NB4 (cell line): ENCODE measurements around the gene RARB.

Experiments
- CTCF ChIP-seq: IDR thresholded peaks from one replicate; pipeline ENCODE4 v1.5.1; 2012; ENCODE audit warnings: low read depth, low read length
- MYC ChIP-seq: IDR thresholded peaks from 2 replicates; pipeline ENCODE4 v1.6.1; 2011; ENCODE audit warnings: low read depth, low read length
- POLR2A ChIP-seq: IDR thresholded peaks from 2 replicates; pipeline ENCODE4 v1.6.1; 2011; ENCODE audit warnings: mild to moderate bottlenecking; ENCODE audit not compliant: insufficient read length; ENCODE audit errors: extremely low read depth

GRCh38 chr3:25548836-25549235, 120.8 kb downstream of the RARB start:
- TF ChIP-seq CTCF = no peak
- TF ChIP-seq POLR2A = no peak
- TF ChIP-seq MYC = no peak
